ENCODE data around the gene CPA4. TPM values are rescaled to one million over a fixed set of nuclear protein-coding genes. Genes with fewer than 3 reads are reported as not detected.
A peak's percentile ranks its signal among the peaks of the same experiment; 100 is the strongest.

The CPA4 gene
- total and polyA plus RNA-seq, 4 donors, result 0.55 to 2.3 (median 1.2) TPM

DNA sequence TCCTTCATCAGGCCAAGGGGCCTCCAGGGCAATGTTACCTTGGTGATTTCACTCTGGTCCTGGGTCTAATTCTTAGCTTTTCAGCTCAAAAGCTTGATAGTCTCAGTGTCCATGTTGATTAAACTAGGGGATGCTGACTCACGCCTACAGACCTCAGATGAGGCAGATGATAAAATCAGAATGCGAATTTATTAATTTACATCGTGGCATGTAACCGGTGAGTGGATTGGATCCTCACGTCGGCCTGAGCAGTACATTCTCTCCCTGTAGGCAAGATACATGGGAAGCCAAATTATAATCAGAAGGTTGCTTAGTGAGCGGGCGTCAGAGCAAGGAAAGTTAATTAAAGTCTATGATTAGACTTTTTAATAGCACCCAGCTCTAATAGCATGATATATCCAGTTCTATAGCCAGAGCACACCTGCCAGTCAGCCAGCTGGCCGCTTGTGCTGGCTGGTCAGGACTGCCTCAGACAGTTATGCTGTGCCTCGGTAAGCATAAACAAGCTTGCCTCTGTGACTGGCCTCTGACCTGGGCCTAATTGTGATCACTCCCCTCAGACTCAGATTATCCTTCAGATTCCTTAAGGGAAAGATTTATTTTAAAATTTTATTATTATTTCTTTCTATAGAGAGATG lies 31.5 kb downstream of the CPA4 start:
- Histone ChIP-seq H3K9me3 (ENCODE audit: control insufficient read depth in 4 of 4, insufficient read depth in 3 of 4, low read length in 3 of 4) (peaks cover 0 to 2% (median 0%) of the 10 kb centered on the region in 4 donors), H3K4me3 (no peak overlapping the region), H3K36me3 (ENCODE audit: control insufficient read depth in 4 of 4, insufficient read depth in 4 of 4, low read length in 4 of 4) (no peaks in the 10 kb centered on the region), H3K9ac (ENCODE audit: insufficient read depth in 1 of 2, low read length in 2 of 2) (no peak overlapping the region), H3K27ac (ENCODE audit: low read depth in 1 of 2, low read length in 1 of 2) (no peak overlapping the region), H3K4me1 (ENCODE audit: control insufficient read depth in 5 of 5, insufficient read depth in 5 of 5, low read length in 5 of 5) (peaks cover 0 to 2% (median 0%) of the 10 kb centered on the region in 5 donors), H3K27me3 (ENCODE audit: control insufficient read depth in 3 of 3, insufficient read depth in 3 of 3, low read length in 2 of 3) (no peaks in the 10 kb centered on the region)
- DNase-seq (no peak), ATAC-seq (ENCODE audit: insufficient read depth, low FRiP score) (no peak)
- TF ChIP-seq, protein P1, sequence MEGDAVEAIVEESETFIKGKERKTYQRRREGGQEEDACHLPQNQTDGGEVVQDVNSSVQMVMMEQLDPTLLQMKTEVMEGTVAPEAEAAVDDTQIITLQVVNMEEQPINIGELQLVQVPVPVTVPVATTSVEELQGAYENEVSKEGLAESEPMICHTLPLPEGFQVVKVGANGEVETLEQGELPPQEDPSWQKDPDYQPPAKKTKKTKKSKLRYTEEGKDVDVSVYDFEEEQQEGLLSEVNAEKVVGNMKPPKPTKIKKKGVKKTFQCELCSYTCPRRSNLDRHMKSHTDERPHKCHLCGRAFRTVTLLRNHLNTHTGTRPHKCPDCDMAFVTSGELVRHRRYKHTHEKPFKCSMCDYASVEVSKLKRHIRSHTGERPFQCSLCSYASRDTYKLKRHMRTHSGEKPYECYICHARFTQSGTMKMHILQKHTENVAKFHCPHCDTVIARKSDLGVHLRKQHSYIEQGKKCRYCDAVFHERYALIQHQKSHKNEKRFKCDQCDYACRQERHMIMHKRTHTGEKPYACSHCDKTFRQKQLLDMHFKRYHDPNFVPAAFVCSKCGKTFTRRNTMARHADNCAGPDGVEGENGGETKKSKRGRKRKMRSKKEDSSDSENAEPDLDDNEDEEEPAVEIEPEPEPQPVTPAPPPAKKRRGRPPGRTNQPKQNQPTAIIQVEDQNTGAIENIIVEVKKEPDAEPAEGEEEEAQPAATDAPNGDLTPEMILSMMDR (IDR thresholded peaks at IDR 0.05; ENCODE audit: control extremely low read depth, extremely low read depth), result no peak
- 92 to 94% methylated on average over 10 of the region's 10 CpGs for WGBS, 2 donors

- peaks cover 0 to 10% (median 0%) of the 10 kb centered on the region in 5 donors for H3K4me1 ChIP-seq (ENCODE audit: control insufficient read depth in 5 of 5, insufficient read depth in 5 of 5, low read length in 5 of 5)
- TF ChIP-seq, protein P1 (IDR thresholded peaks at IDR 0.05; ENCODE audit: control extremely low read depth, extremely low read depth), result no peak
- H3K27ac ChIP-seq (ENCODE audit: low read depth in 1 of 2, low read length in 1 of 2), result no peak overlapping the region
- no peak overlapping the region for H3K9ac ChIP-seq (ENCODE audit: insufficient read depth in 1 of 2, low read length in 2 of 2)
- ATAC-seq (ENCODE audit: insufficient read depth, low FRiP score), result no peak
- H3K4me3 ChIP-seq, result no peak overlapping the region
- H3K27me3 ChIP-seq (ENCODE audit: control insufficient read depth in 3 of 3, insufficient read depth in 3 of 3, low read length in 2 of 3), result no peaks in the 10 kb centered on the region
- peaks cover 0 to 2% (median 0%) of the 10 kb centered on the region in 4 donors for H3K9me3 ChIP-seq (ENCODE audit: control insufficient read depth in 4 of 4, insufficient read depth in 3 of 4, low read length in 3 of 4)
- H3K36me3 ChIP-seq (ENCODE audit: control insufficient read depth in 4 of 4, insufficient read depth in 4 of 4, low read length in 4 of 4), result no peaks in the 10 kb centered on the region
- 79 to 87% methylated on average over 3 of the region's 3 CpGs for WGBS, 2 donors
- DNase-seq, result peak in 2 of 3 donors; percentile 28 to 37
These were observed 36.7 kb downstream of the CPA4 start for GRCh38 chr7:130329681-130330080.

DNA sequence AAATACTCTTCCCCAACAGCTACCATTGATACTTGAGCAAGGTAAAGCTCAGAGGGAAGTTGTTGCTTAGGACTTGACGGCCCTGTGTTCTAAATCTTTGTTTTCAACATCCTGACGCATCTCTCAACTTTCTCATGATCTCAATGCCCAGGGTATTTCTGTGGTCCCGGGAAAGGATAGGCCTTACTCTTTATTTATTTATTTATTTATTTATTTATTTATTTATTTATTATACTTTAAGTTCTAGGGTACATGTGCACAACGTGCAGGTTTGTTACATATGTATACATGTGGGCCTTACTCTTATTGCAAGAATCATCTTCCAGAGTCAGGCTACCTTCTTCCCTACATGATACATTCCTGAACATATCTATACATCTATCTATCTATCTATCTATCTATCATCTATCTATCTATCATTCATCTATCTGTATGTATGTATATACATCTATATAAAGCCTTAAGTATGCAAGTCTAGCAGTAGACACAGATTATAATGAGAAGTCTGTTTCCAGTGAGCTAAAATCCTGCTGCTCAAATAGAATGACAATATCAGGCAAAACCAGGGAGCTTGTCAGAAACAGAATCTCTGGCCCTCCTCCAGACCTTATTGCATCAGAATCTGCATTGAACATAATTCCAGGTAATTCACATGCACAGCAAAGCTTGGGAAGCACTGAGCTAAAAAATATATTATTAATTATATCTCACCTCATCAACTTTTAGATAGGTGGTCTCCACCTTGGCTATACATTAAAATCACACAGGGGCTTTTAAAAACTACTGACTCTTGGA lies 39.5 kb downstream of the CPA4 start:
- Histone ChIP-seq H3K4me3 (no peak overlapping the region), H3K36me3 (ENCODE audit: control insufficient read depth in 4 of 4, insufficient read depth in 4 of 4, low read length in 4 of 4) (no peaks in the 10 kb centered on the region), H3K27ac (ENCODE audit: low read depth in 1 of 2, low read length in 1 of 2) (no peak overlapping the region), H3K9me3 (ENCODE audit: control insufficient read depth in 4 of 4, insufficient read depth in 3 of 4, low read length in 3 of 4) (no peaks in the 10 kb centered on the region), H3K27me3 (ENCODE audit: control insufficient read depth in 3 of 3, insufficient read depth in 3 of 3, low read length in 2 of 3) (no peaks in the 10 kb centered on the region), H3K9ac (ENCODE audit: insufficient read depth in 1 of 2, low read length in 2 of 2) (no peak overlapping the region), H3K4me1 (ENCODE audit: control insufficient read depth in 5 of 5, insufficient read depth in 5 of 5, low read length in 5 of 5) (peaks cover 0 to 10% (median 0%) of the 10 kb centered on the region in 5 donors)
- TF ChIP-seq, protein P1 (IDR thresholded peaks at IDR 0.05; ENCODE audit: control extremely low read depth, extremely low read depth), result no peak
- DNase-seq, result no peak
- WGBS, 2 donors, result 96 to 97% methylated on average over 4 of the region's 4 CpGs
- ATAC-seq (ENCODE audit: insufficient read depth, low FRiP score), result no peak
